CD4-positive, alpha-beta memory T cell (primary cell): ENCODE data around the gene PDGFRB. TPM values are rescaled to one million over a fixed set of nuclear protein-coding genes. Genes with fewer than 3 reads are reported as not detected.
"Not testable (repeated sequence)": the region's sequence is repeated elsewhere in the genome, so short reads cannot be mapped to it uniquely, and the experiment has no call there.

Experiments used
- CTCF ChIA-PET: fragments of 350-600 bp; sonication (Branson Sonifier 250); formaldehyde crosslinking; loops from one replicate; lab custom pipeline; 2021; ENCODE audit warnings: inconsistent platforms; ENCODE audit not compliant: partially characterized antibody; lab: Charles Lee
- POLR2A ChIA-PET: fragments of 350-600 bp; sonication (Branson Sonifier 250); formaldehyde crosslinking; loops from one replicate; lab custom pipeline; 2021; ENCODE audit not compliant: partially characterized antibody; lab: Charles Lee
- DNase-seq, 5 donors: peaks; one replicate each; pipeline versions ENCODE4 v3.0.0 to v3.0.0-alpha.2; 2020 to 2022; ENCODE audit warnings: mixed read lengths in 1 of 5
- H3K27ac ChIP-seq: one replicate; pipeline ENCODE4 v1.7.0; 2013; ENCODE audit warnings: low read depth, low read length
- H3K27me3 ChIP-seq: 2 replicates; pipeline ENCODE4 v1.7.0; 2013; ENCODE audit warnings: mild to moderate bottlenecking, low read length, moderate library complexity; ENCODE audit not compliant: insufficient read depth
- H3K36me3 ChIP-seq: 2 replicates; pipeline ENCODE4 v1.7.0; 2013; ENCODE audit warnings: mild to moderate bottlenecking, low read length, moderate library complexity; ENCODE audit not compliant: insufficient read depth
- H3K4me1 ChIP-seq: 2 replicates; pipeline ENCODE4 v1.7.0; 2013; ENCODE audit warnings: mild to moderate bottlenecking, low read length, moderate library complexity; ENCODE audit not compliant: insufficient read depth
- H3K4me3 ChIP-seq, 2 donors: one replicate each; pipeline ENCODE4 v1.7.0; 2013; ENCODE audit warnings: low read length in 2 of 2, mild to moderate bottlenecking in 1 of 2
- H3K9me3 ChIP-seq, 2 donors: one replicate each; pipeline ENCODE4 v1.7.0; 2013; ENCODE audit warnings: low read length in 2 of 2, control low read depth in 1 of 2; ENCODE audit not compliant: control insufficient read depth in 1 of 2
- H3K27ac Mint-ChIP-seq, 7 donors: one replicate each; pipeline ENCODE4 v1.8.0; 2020 to 2021; ENCODE audit warnings: mixed read lengths in 7 of 7, mild to moderate bottlenecking in 6 of 7, inconsistent platforms in 3 of 7, moderate library complexity in 3 of 7
- H3K27me3 Mint-ChIP-seq, 2 donors: one replicate each; pipeline ENCODE4 v1.8.0; 2020 to 2021; ENCODE audit warnings: mixed read lengths in 2 of 2
- H3K36me3 Mint-ChIP-seq, 2 donors: one replicate each; pipeline ENCODE4 v1.8.0; 2020 to 2021; ENCODE audit warnings: mixed read lengths in 2 of 2, inconsistent platforms in 1 of 2, mild to moderate bottlenecking in 1 of 2
- H3K4me1 Mint-ChIP-seq, 4 donors: one replicate each; pipeline ENCODE4 v1.8.0; 2020 to 2021; ENCODE audit warnings: mixed read lengths in 4 of 4, mild to moderate bottlenecking in 1 of 4
- H3K4me3 Mint-ChIP-seq, 8 donors: one replicate each; pipeline ENCODE4 v1.8.0; 2020 to 2021; ENCODE audit warnings: mixed read lengths in 8 of 8, mild to moderate bottlenecking in 7 of 8, moderate library complexity in 6 of 8, inconsistent platforms in 3 of 8
- H3K9me3 Mint-ChIP-seq, 8 donors: one replicate each; pipeline ENCODE4 v1.8.0; 2020 to 2021; ENCODE audit warnings: mixed read lengths in 8 of 8, mild to moderate bottlenecking in 5 of 8, inconsistent platforms in 3 of 8, moderate library complexity in 1 of 8
- intact Hi-C: fragments of 100-400 bp; cut with micrococcal nuclease; formaldehyde crosslinking; loops from one replicate; pipeline ENCODE4 v1.15.1; 2023
- polyA plus RNA-seq, 2 donors: library from polyadenylated mRNA; unstranded; fragments of 300-500 nt; fragmentation: Illumina TruSeq; gene quantifications; one replicate each; pipeline ENCODE4 v1.2.3, GENCODE V29; 2021
- total RNA-seq, 2 experiments: library from RNA; stranded (reverse); gene quantifications; one replicate each; pipeline ENCODE4 v1.2.3, GENCODE V29; 2021

The PDGFRB gene
- total and polyA plus RNA-seq, 4 experiments from 2014 or later, result not detected

GRCh38 chr5:150084754-150085153 lies 70.9 kb downstream of the PDGFRB start:
- H3K4me3 Mint-ChIP-seq, H3K4me1 Mint-ChIP-seq, intact Hi-C loops, H3K27ac ChIP-seq, H3K4me1 ChIP-seq, H3K27ac Mint-ChIP-seq, DNase-seq, H3K36me3 ChIP-seq, POLR2A ChIA-PET, H3K36me3 Mint-ChIP-seq, H3K9me3 ChIP-seq, H3K4me3 ChIP-seq, H3K9me3 Mint-ChIP-seq: not testable (repeated sequence)
- H3K27me3 ChIP-seq, result peaks cover 12% of the 10 kb centered on the region
- H3K27me3 Mint-ChIP-seq, result peaks cover 25 to 40% of the 10 kb centered on the region in 2 donors
- CTCF ChIA-PET, result interaction anchor here (0.7 kb wide), 1 partner anchor 417 kb away, joined by 3 read pairs; no protein-coding TSS in a partner anchor

DNA sequence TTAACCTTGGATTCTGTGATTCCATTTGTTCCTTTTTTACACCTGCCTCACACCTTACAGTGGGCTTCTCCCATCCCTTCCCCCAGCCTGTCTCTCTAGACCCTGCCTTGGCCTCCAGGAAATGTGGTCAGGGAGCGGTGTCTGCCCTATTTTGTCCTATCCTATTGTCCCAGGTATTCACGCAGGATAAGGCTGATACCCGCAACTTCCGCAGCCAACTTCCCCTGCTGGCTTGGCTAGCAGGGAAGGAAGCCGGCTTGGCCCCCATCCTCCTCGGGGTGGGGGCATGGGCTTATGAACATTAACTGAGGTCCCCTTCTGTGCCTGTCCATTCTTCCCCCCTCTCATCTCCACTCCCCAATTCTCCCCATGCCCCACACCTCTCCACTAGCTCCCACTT lies 72.8 kb downstream of the PDGFRB start:
- H3K36me3 ChIP-seq, result no peaks in the 10 kb centered on the region
- DNase-seq, result no peak
- H3K9me3 ChIP-seq, result no peaks in the 10 kb centered on the region
- H3K4me3 Mint-ChIP-seq, result no peak overlapping the region
- peaks cover 0 to 2% (median 0%) of the 10 kb centered on the region in 4 donors for H3K4me1 Mint-ChIP-seq
- H3K27ac Mint-ChIP-seq, result no peak overlapping the region
- intact Hi-C loops, result no loop called here
- no peak overlapping the region for H3K4me3 ChIP-seq
- H3K27me3 Mint-ChIP-seq, result peaks cover 20 to 31% of the 10 kb centered on the region in 2 donors
- POLR2A ChIA-PET, result interaction anchor here (0.6 kb wide), 1 partner anchor 16 kb away, joined by 3 read pairs; no protein-coding TSS in a partner anchor
- peaks cover 0 to 3% (median 0%) of the 10 kb centered on the region in 8 donors for H3K9me3 Mint-ChIP-seq
- CTCF ChIA-PET, result no interaction called here
- peaks cover 12% of the 10 kb centered on the region for H3K27me3 ChIP-seq
- H3K4me1 ChIP-seq, result no peaks in the 10 kb centered on the region
- H3K36me3 Mint-ChIP-seq, result no peaks in the 10 kb centered on the region
- H3K27ac ChIP-seq, result no peak overlapping the region

DNA sequence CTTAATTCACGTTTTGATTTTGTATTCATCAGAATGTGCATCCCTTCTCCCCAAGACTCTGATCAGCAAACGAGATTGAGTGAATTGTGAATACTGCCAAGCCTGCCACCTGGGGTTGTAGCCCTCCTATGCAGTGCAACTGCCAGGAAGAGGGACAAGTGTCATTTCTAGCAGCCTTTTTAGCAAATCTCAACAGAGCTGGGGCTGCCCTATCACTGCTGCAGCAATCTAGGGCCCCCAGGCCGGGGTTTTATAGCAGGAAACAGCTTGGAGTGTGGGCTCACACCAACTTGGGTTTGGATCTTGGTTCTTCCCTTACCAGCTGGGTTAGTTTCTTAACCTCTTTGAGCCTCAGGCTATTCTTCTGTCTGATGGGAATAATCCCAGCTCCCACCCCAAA lies 73.3 kb downstream of the PDGFRB start:
- no peaks in the 10 kb centered on the region for H3K4me1 ChIP-seq
- Mint-ChIP-seq H3K9me3 (no peaks in the 10 kb centered on the region), H3K27me3 (peaks cover 17 to 31% of the 10 kb centered on the region in 2 donors), H3K4me3 (no peak overlapping the region), H3K36me3 (no peaks in the 10 kb centered on the region), H3K4me1 (peaks cover 0 to 2% (median 0%) of the 10 kb centered on the region in 4 donors), H3K27ac (no peak overlapping the region)
- intact Hi-C loops, result no loop called here
- ChIA-PET CTCF (no interaction called here), POLR2A (no interaction called here)
- H3K4me3 ChIP-seq, result no peak overlapping the region
- H3K36me3 ChIP-seq, result no peaks in the 10 kb centered on the region
- peaks cover 12% of the 10 kb centered on the region for H3K27me3 ChIP-seq
- no peak overlapping the region for H3K27ac ChIP-seq
- H3K9me3 ChIP-seq, result no peaks in the 10 kb centered on the region
- no peak for DNase-seq

DNA sequence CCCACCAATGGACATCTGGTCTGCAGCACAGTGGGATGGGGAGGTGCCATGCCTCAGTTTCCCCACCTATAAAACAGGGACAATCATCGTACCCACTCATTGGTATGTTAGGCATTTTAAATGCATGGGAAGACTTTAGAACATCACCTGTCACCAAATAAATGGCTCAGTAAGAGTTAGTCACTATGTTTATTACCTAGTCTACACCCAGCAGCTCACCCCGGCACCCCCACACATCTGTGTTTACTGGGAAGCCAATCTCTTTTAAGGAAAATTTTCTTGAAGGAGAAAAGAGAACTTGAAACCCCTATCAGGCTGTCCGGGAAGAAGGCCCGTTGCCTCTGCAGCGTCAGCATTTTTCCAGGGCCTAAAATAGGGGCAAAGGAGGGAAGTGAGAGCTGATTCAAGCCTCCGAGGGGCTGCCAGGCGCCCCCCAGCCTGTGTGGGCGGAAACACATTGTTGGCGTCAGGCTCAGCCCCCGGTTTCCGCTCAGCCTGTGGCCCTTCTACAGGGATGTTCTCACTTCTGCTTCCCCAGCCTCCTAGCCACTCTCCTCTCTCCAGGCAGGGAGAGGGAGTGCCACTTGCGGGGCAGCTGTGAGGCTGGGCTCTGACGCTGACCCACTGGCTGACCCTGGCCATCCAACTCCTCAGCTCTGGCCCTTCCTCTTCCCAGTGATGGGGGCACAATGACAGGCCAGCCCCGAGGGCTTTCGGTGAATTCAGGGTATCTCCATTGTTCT lies 73.9 kb downstream of the PDGFRB start:
- Mint-ChIP-seq H3K4me1 (peaks cover 0 to 2% (median 0%) of the 10 kb centered on the region in 4 donors), H3K4me3 (no peak overlapping the region), H3K27me3 (peaks cover 12 to 27% of the 10 kb centered on the region in 2 donors), H3K9me3 (no peaks in the 10 kb centered on the region), H3K36me3 (no peaks in the 10 kb centered on the region), H3K27ac (no peak overlapping the region)
- CTCF ChIA-PET, result no interaction called here
- H3K36me3 ChIP-seq, result no peaks in the 10 kb centered on the region
- H3K27ac ChIP-seq, result no peak overlapping the region
- intact Hi-C loops, result no loop called here
- H3K9me3 ChIP-seq, result no peaks in the 10 kb centered on the region
- H3K27me3 ChIP-seq, result peaks cover 12% of the 10 kb centered on the region
- no peaks in the 10 kb centered on the region for H3K4me1 ChIP-seq
- no peak for DNase-seq
- POLR2A ChIA-PET, result no interaction called here
- no peak overlapping the region for H3K4me3 ChIP-seq

- DNase-seq, result no peak
- Mint-ChIP-seq H3K4me3 (no peak overlapping the region), H3K27me3 (peaks cover 12 to 22% of the 10 kb centered on the region in 2 donors), H3K27ac (no peak overlapping the region), H3K9me3 (no peaks in the 10 kb centered on the region), H3K36me3 (no peaks in the 10 kb centered on the region), H3K4me1 (peaks cover 0 to 2% (median 0%) of the 10 kb centered on the region in 4 donors)
- Histone ChIP-seq H3K4me1 (no peaks in the 10 kb centered on the region), H3K27me3 (peaks cover 12% of the 10 kb centered on the region), H3K9me3 (no peaks in the 10 kb centered on the region), H3K4me3 (no peak overlapping the region), H3K27ac (no peak overlapping the region), H3K36me3 (no peaks in the 10 kb centered on the region)
- intact Hi-C loops, result no loop called here
- ChIA-PET POLR2A (no interaction called here), CTCF (no interaction called here)
Measured at GRCh38 chr5:150080696-150081435, 74.8 kb downstream of the PDGFRB start.

GRCh38 chr5:150079909-150080461 lies 75.7 kb downstream of the PDGFRB start:
- Histone ChIP-seq H3K27ac (no peak overlapping the region), H3K27me3 (peaks cover 12% of the 10 kb centered on the region), H3K9me3 (no peaks in the 10 kb centered on the region), H3K36me3 (no peaks in the 10 kb centered on the region), H3K4me1 (no peaks in the 10 kb centered on the region), H3K4me3 (no peak overlapping the region)
- no peaks in the 10 kb centered on the region for H3K36me3 Mint-ChIP-seq
- H3K27me3 Mint-ChIP-seq, result peaks cover 6 to 15% of the 10 kb centered on the region in 2 donors
- H3K9me3 Mint-ChIP-seq, result no peaks in the 10 kb centered on the region
- CTCF ChIA-PET, result no interaction called here
- peaks cover 0 to 2% (median 0%) of the 10 kb centered on the region in 4 donors for H3K4me1 Mint-ChIP-seq
- POLR2A ChIA-PET, result no interaction called here
- intact Hi-C loops, result no loop called here
- no peak overlapping the region for H3K27ac Mint-ChIP-seq
- no peak overlapping the region for H3K4me3 Mint-ChIP-seq
- no peak for DNase-seq
